Neural cell (in vitro differentiated cells): ENCODE results near the gene DCBLD1. TPM values are rescaled to one million over a fixed set of nuclear protein-coding genes. Genes with fewer than 3 reads are reported as not detected.

Experiments used
- H2AFZ ChIP-seq: fragments of 200-600, 300-800 bp; sonication (generic), shearing (Covaris generic); 2 replicates; pipeline ENCODE4 v1.6.0; 2014; ENCODE audit warnings: low read depth, mild to moderate bottlenecking, antibody characterized with exemption, low read length, moderate library complexity
- H3F3A ChIP-seq: fragments of 200-600 bp; shearing (Covaris generic); 2 replicates; pipeline ENCODE4 v1.6.1; 2016; ENCODE audit warnings: mild to moderate bottlenecking, moderate library complexity, mixed read lengths, antibody characterized with exemption, low read length; ENCODE audit not compliant: insufficient read depth, poor library complexity, severe bottlenecking
- H3K27ac ChIP-seq: fragments of 200-600, 300-800 bp; sonication (generic), shearing (Covaris generic); 2 replicates; pipeline ENCODE4 v1.5.1; 2014; ENCODE audit warnings: mild to moderate bottlenecking, low read length, moderate library complexity
- H3K27me3 ChIP-seq: fragments of 300-800, 200-600 bp; sonication (generic), shearing (Covaris generic); 2 replicates; pipeline ENCODE4 v1.6.0; 2014; ENCODE audit warnings: mild to moderate bottlenecking, low read depth, low read length, moderate library complexity; ENCODE audit not compliant: insufficient read depth
- H3K36me3 ChIP-seq: fragments of 300-800, 200-600 bp; sonication (generic), shearing (Covaris generic); 2 replicates; pipeline ENCODE4 v1.5.1; 2014; ENCODE audit warnings: mild to moderate bottlenecking, antibody characterized with exemption, low read length, moderate library complexity; ENCODE audit not compliant: insufficient read depth
- H3K4me2 ChIP-seq: fragments of 300-800, 200-600 bp; sonication (generic), shearing (Covaris generic); 2 replicates; pipeline ENCODE4 v1.6.0; 2014; ENCODE audit warnings: mild to moderate bottlenecking, low read length
- H3K4me3 ChIP-seq: fragments of 300-800, 200-600 bp; sonication (generic), shearing (Covaris generic); 2 replicates; pipeline ENCODE4 v1.5.1; 2014; ENCODE audit warnings: mild to moderate bottlenecking, low read length, moderate library complexity
- H3K79me2 ChIP-seq: fragments of 200-600 bp; shearing (Covaris generic); replicated peaks from 2 replicates; pipeline ENCODE4 v1.6.0; 2014; ENCODE audit warnings: mild to moderate bottlenecking, low read length, moderate library complexity; ENCODE audit not compliant: insufficient read depth
- H3K9ac ChIP-seq: fragments of 300-800, 200-600 bp; sonication (generic), shearing (Covaris generic); 2 replicates; pipeline ENCODE4 v1.6.1; 2016; ENCODE audit warnings: mild to moderate bottlenecking, low read length, mixed read lengths
- H3K9me2 ChIP-seq: fragments of 200-600 bp; shearing (Covaris generic); 2 replicates; pipeline ENCODE4 v1.6.1; 2016; ENCODE audit warnings: mild to moderate bottlenecking, low read length, mixed read lengths; ENCODE audit not compliant: insufficient read depth
- H3K9me3 ChIP-seq: fragments of 200-600, 300-800 bp; sonication (generic), shearing (Covaris generic); 2 replicates; pipeline ENCODE4 v1.6.1; 2016; ENCODE audit warnings: mild to moderate bottlenecking, mixed run types, low read length, moderate library complexity, mixed read lengths
- H4K20me1 ChIP-seq: fragments of 200-600 bp; shearing (Covaris generic); 2 replicates; pipeline ENCODE4 v1.6.1; 2016; ENCODE audit warnings: mild to moderate bottlenecking, mixed run types; ENCODE audit not compliant: insufficient read depth
- EP300 ChIP-seq: fragments of 450-650 bp; conservative IDR thresholded peaks from 2 replicates; pipeline ENCODE4 v1.6.1; 2014; ENCODE audit warnings: antibody characterized with exemption, mild to moderate bottlenecking, moderate library complexity; ENCODE audit not compliant: poor library complexity, severe bottlenecking
- EZH2 ChIP-seq: fragments of 200-600, 300-800 bp; shearing (Covaris generic), sonication (generic); IDR thresholded peaks from 2 replicates; pipeline ENCODE4 v1.6.1; 2014; ENCODE audit warnings: antibody characterized with exemption, low read length, borderline replicate concordance, mild to moderate bottlenecking; ENCODE audit not compliant: insufficient read depth, poor library complexity, severe bottlenecking
- MXI1 ChIP-seq: fragments of 450-650 bp; conservative IDR thresholded peaks from 2 replicates; pipeline ENCODE4 v1.6.1; 2014; ENCODE audit warnings: antibody characterized with exemption, mild to moderate bottlenecking; ENCODE audit not compliant: poor library complexity, severe bottlenecking
- POLR2AphosphoS5 ChIP-seq: IDR thresholded peaks from 2 replicates; pipeline ENCODE4 v1.6.1; 2012
- RAD21 ChIP-seq: fragments of 450-650 bp; conservative IDR thresholded peaks from 2 replicates; pipeline ENCODE4 v1.6.1; 2014; ENCODE audit warnings: antibody characterized with exemption, mild to moderate bottlenecking, moderate library complexity
- SMC3 ChIP-seq: fragments of 450-650 bp; conservative IDR thresholded peaks from 2 replicates; pipeline ENCODE4 v1.6.1; 2014; ENCODE audit warnings: antibody characterized with exemption, mild to moderate bottlenecking, moderate library complexity; ENCODE audit not compliant: poor library complexity
- TAF1 ChIP-seq: IDR thresholded peaks from 2 replicates; pipeline ENCODE4 v1.6.1; 2012; ENCODE audit warnings: low read depth
- polyA plus RNA-seq: library from polyadenylated mRNA; depleted of rRNA; stranded (reverse); fragments of >200 nt; gene quantifications from 2 replicates; pipeline ENCODE4 v1.2.3, GENCODE V29; 2014
- TF ChIP-seq, protein P1 (sequence below): fragments of 450-650 bp; IDR thresholded peaks from 2 replicates; pipeline ENCODE4 v1.5.1; 2014; ENCODE audit warnings: antibody characterized with exemption, mild to moderate bottlenecking, moderate library complexity; ENCODE audit not compliant: poor library complexity, severe bottlenecking
- TF ChIP-seq, protein P2 (sequence below): IDR thresholded peaks from 2 replicates; pipeline ENCODE4 v1.6.1; 2012; ENCODE audit warnings: borderline replicate concordance

The DCBLD1 gene
- polyA plus RNA-seq, 1 donor from 2014 or later, result 11.4 TPM

DNA sequence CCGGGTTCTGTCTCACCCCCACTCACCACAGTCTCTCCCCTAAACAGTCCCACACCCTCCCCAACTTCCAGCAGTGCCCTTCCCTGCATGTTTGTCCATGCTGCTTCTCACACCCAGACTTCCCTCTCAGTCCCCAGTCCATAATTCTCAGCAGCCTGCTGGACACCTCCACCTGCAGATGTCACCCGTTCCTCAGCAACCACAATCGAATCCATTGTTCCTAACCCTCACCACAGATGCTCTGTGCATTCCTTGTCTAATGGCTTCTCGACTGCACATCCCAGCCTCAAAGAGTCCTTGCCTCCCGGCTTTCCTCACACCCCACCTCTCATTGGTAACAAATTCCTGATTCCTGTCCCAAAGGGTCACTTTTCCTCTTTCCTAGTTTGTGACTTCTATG lies 64.2 kb downstream of the DCBLD1 start:
- TF ChIP-seq MXI1 (no peak), EP300 (no peak), RAD21 (no peak)
- TF ChIP-seq, protein P1, sequence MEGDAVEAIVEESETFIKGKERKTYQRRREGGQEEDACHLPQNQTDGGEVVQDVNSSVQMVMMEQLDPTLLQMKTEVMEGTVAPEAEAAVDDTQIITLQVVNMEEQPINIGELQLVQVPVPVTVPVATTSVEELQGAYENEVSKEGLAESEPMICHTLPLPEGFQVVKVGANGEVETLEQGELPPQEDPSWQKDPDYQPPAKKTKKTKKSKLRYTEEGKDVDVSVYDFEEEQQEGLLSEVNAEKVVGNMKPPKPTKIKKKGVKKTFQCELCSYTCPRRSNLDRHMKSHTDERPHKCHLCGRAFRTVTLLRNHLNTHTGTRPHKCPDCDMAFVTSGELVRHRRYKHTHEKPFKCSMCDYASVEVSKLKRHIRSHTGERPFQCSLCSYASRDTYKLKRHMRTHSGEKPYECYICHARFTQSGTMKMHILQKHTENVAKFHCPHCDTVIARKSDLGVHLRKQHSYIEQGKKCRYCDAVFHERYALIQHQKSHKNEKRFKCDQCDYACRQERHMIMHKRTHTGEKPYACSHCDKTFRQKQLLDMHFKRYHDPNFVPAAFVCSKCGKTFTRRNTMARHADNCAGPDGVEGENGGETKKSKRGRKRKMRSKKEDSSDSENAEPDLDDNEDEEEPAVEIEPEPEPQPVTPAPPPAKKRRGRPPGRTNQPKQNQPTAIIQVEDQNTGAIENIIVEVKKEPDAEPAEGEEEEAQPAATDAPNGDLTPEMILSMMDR, result no peak
- no peaks in the 10 kb centered on the region for H4K20me1 ChIP-seq
- no peak overlapping the region for H2AFZ ChIP-seq

DNA sequence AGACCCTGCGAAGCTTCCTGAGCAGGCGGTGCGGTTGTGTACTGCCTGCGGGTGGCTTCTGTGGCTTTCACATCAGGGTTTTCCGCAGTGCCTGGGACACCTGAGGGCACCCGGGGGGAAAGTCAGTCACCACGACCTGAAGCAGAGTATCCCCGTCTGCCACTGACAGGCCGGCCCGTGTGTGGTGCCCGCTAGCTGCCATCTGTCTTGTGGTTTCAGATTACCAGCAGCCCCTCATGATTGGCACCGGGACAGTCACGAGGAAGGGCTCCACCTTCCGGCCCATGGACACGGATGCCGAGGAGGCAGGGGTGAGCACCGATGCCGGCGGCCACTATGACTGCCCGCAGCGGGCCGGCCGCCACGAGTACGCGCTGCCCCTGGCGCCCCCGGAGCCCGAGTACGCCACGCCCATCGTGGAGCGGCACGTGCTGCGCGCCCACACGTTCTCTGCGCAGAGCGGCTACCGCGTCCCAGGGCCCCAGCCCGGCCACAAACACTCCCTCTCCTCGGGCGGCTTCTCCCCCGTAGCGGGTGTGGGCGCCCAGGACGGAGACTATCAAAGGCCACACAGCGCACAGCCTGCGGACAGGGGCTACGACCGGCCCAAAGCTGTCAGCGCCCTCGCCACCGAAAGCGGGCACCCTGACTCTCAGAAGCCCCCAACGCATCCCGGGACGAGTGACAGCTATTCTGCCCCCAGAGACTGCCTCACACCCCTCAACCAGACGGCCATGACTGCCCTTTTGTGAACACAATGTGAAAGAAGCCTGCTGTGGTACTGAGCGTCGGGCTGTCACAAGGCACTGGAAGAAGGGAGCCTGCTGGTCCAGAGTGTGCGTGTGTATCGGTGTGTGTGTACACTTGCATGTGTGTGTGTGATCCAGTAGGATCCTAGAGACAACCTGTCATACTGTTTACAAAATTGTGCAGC lies 65.5 kb downstream of the DCBLD1 start:
- Histone ChIP-seq H3K4me3 (peak overlapping the region; percentile 55), H3K36me3 (no peaks in the 10 kb centered on the region), H3K27me3 (no peaks in the 10 kb centered on the region), H4K20me1 (no peaks in the 10 kb centered on the region), H3K9ac (no peak overlapping the region), H3K79me2 (no peaks in the 10 kb centered on the region), H2AFZ (no peak overlapping the region), H3K9me2 (no peaks in the 10 kb centered on the region), H3K9me3 (no peaks in the 10 kb centered on the region), H3F3A (no peaks in the 10 kb centered on the region), H3K4me2 (no peak overlapping the region), H3K27ac (no peak overlapping the region)
- TF ChIP-seq MXI1 (no peak), POLR2AphosphoS5 (no peak), TAF1 (no peak), EZH2 (no peak), SMC3 (no peak)
- TF ChIP-seq, protein P1, result no peak
- TF ChIP-seq, protein P2, sequence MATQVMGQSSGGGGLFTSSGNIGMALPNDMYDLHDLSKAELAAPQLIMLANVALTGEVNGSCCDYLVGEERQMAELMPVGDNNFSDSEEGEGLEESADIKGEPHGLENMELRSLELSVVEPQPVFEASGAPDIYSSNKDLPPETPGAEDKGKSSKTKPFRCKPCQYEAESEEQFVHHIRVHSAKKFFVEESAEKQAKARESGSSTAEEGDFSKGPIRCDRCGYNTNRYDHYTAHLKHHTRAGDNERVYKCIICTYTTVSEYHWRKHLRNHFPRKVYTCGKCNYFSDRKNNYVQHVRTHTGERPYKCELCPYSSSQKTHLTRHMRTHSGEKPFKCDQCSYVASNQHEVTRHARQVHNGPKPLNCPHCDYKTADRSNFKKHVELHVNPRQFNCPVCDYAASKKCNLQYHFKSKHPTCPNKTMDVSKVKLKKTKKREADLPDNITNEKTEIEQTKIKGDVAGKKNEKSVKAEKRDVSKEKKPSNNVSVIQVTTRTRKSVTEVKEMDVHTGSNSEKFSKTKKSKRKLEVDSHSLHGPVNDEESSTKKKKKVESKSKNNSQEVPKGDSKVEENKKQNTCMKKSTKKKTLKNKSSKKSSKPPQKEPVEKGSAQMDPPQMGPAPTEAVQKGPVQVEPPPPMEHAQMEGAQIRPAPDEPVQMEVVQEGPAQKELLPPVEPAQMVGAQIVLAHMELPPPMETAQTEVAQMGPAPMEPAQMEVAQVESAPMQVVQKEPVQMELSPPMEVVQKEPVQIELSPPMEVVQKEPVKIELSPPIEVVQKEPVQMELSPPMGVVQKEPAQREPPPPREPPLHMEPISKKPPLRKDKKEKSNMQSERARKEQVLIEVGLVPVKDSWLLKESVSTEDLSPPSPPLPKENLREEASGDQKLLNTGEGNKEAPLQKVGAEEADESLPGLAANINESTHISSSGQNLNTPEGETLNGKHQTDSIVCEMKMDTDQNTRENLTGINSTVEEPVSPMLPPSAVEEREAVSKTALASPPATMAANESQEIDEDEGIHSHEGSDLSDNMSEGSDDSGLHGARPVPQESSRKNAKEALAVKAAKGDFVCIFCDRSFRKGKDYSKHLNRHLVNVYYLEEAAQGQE, result no peak

More for the DNA sequence above, 64.2 kb downstream of the DCBLD1 start:
- Histone ChIP-seq H3K27me3 (no peaks in the 10 kb centered on the region), H3K79me2 (no peaks in the 10 kb centered on the region), H3K36me3 (no peaks in the 10 kb centered on the region), H3K9ac (no peak overlapping the region), H3K27ac (no peak overlapping the region), H3F3A (no peaks in the 10 kb centered on the region), H3K9me3 (no peaks in the 10 kb centered on the region), H3K9me2 (no peaks in the 10 kb centered on the region), H3K4me3 (no peak overlapping the region), H3K4me2 (no peak overlapping the region)
